Peyer's patch (tissue), 4 donors: ENCODE measurements around the gene NTNG1. TPM values are rescaled to one million over a fixed set of nuclear protein-coding genes. Genes with fewer than 3 reads are reported as not detected.
A peak's percentile ranks its signal among the peaks of the same experiment; 100 is the strongest.

Experiments
- DNase-seq, 3 donors: peaks; one replicate each; pipeline ENCODE4 v3.0.0-alpha.2; 2017 to 2019
- H3K27ac ChIP-seq, 4 donors: fragments of 200-600 bp; sonication (generic); one replicate each; pipeline ENCODE4 v1.5.1; 2016 to 2019
- H3K27me3 ChIP-seq, 2 donors: fragments of 200-600 bp; sonication (generic); one replicate each; pipeline ENCODE4 v1.5.1; 2019
- H3K36me3 ChIP-seq, 3 donors: fragments of 200-600 bp; sonication (generic); one replicate each; pipeline ENCODE4 v1.5.1; 2016 to 2019
- H3K4me1 ChIP-seq, 4 donors: fragments of 200-600 bp; sonication (generic); one replicate each; pipeline ENCODE4 v1.5.1; 2016 to 2019
- H3K4me3 ChIP-seq, 4 donors: fragments of 200-600 bp; sonication (generic); 1 replicate in 3 of 4; 2 replicates in 1 of 4; pipeline ENCODE4 v1.5.1; 2016 to 2019; ENCODE audit warnings: mild to moderate bottlenecking in 1 of 4
- H3K9me3 ChIP-seq, 4 donors: fragments of 200-600 bp; sonication (generic); one replicate each; pipeline ENCODE4 v1.5.1; 2016 to 2019; ENCODE audit warnings: mild to moderate bottlenecking in 1 of 4
- CTCF ChIP-seq, 6 experiments: fragments of 450-650 bp in 4 of 6; fragments of 200-600 bp in 2 of 6; sonication (generic) in 1 of 6; IDR thresholded peaks; one replicate each; pipeline ENCODE4 v1.5.1; 2017 to 2019; ENCODE audit warnings: antibody characterized with exemption in 6 of 6, mild to moderate bottlenecking in 3 of 6, moderate library complexity in 1 of 6
- POLR2A ChIP-seq, 2 donors: fragments of 450-650 bp; IDR thresholded peaks; one replicate each; pipeline ENCODE4 v1.5.1; 2017; ENCODE audit warnings: antibody characterized with exemption in 2 of 2, mild to moderate bottlenecking in 2 of 2, moderate library complexity in 2 of 2
- total RNA-seq, 4 donors: library from RNA; depleted of rRNA; stranded (reverse); fragments of >200 nt; gene quantifications; one replicate each; pipeline ENCODE4 v1.1.0, GENCODE V29; 2016

The NTNG1 gene
- total RNA-seq, 4 donors from 2014 or later, result 17.3 TPM; not detected in 3

- Histone ChIP-seq H3K36me3 (no peaks in the 10 kb centered on the region), H3K27me3 (no peaks in the 10 kb centered on the region), H3K27ac (peak overlapping the region in 2 of 4 donors; percentile 21 to 68), H3K4me3 (no peak overlapping the region), H3K4me1 (peaks cover 0 to 4% (median 0%) of the 10 kb centered on the region in 4 donors), H3K9me3 (no peaks in the 10 kb centered on the region)
- no peak for DNase-seq
- TF ChIP-seq CTCF (IDR thresholded peaks at IDR 0.05), result no peak
- no peak for TF ChIP-seq POLR2A (IDR thresholded peaks at IDR 0.05)
These were observed 310.9 kb downstream of the NTNG1 start for GRCh38 chr1:107451715-107452114.

- no peak for DNase-seq
- TF ChIP-seq POLR2A (IDR thresholded peaks at IDR 0.05), result no peak
- no peak for TF ChIP-seq CTCF (IDR thresholded peaks at IDR 0.05)
- peaks cover 0 to 2% (median 0%) of the 10 kb centered on the region in 4 donors for H3K4me1 ChIP-seq
- H3K36me3 ChIP-seq, result no peaks in the 10 kb centered on the region
- H3K27ac ChIP-seq, result no peak overlapping the region
- no peaks in the 10 kb centered on the region for H3K9me3 ChIP-seq
- no peaks in the 10 kb centered on the region for H3K27me3 ChIP-seq
- H3K4me3 ChIP-seq, result no peak overlapping the region
These were observed 314.0 kb downstream of the NTNG1 start for GRCh38 chr1:107454791-107455190.

GRCh38 chr1:107457989-107458388 lies 317.1 kb downstream of the NTNG1 start:
- DNase-seq, result no peak
- Histone ChIP-seq H3K27me3 (no peaks in the 10 kb centered on the region), H3K9me3 (no peaks in the 10 kb centered on the region), H3K27ac (no peak overlapping the region), H3K4me3 (no peak overlapping the region), H3K36me3 (no peaks in the 10 kb centered on the region), H3K4me1 (no peaks in the 10 kb centered on the region)
- no peak for TF ChIP-seq POLR2A (IDR thresholded peaks at IDR 0.05)
- no peak for TF ChIP-seq CTCF (IDR thresholded peaks at IDR 0.05)

GRCh38 chr1:107459204-107459904 lies 318.5 kb downstream of the NTNG1 start:
- H3K36me3 ChIP-seq, result no peaks in the 10 kb centered on the region
- H3K9me3 ChIP-seq, result no peaks in the 10 kb centered on the region
- H3K4me3 ChIP-seq, result no peak overlapping the region
- H3K4me1 ChIP-seq, result no peaks in the 10 kb centered on the region
- DNase-seq, result no peak
- no peak overlapping the region for H3K27ac ChIP-seq
- no peaks in the 10 kb centered on the region for H3K27me3 ChIP-seq
- TF ChIP-seq POLR2A (IDR thresholded peaks at IDR 0.05), result no peak
- no peak for TF ChIP-seq CTCF (IDR thresholded peaks at IDR 0.05)

GRCh38 chr1:107460035-107460434 lies 319.2 kb downstream of the NTNG1 start:
- no peaks in the 10 kb centered on the region for H3K4me1 ChIP-seq
- H3K27ac ChIP-seq, result no peak overlapping the region
- no peaks in the 10 kb centered on the region for H3K27me3 ChIP-seq
- no peaks in the 10 kb centered on the region for H3K36me3 ChIP-seq
- no peak overlapping the region for H3K4me3 ChIP-seq
- H3K9me3 ChIP-seq, result no peaks in the 10 kb centered on the region
- DNase-seq, result no peak
- TF ChIP-seq POLR2A (IDR thresholded peaks at IDR 0.05) (no peak), CTCF (IDR thresholded peaks at IDR 0.05) (no peak)
